ENCODE data around the gene AURKAIP1.

GRCh38 chr1:1332031-1332755 is 42.8 kb downstream of the AURKAIP1 start:
- TF ChIP-seq POLR2A (IDR thresholded peaks at IDR 0.05) (no peak), CTCF (IDR thresholded peaks at IDR 0.05) (no peak)

Data from esophagus squamous epithelium (tissue), 4 donors.